ENCODE data around the gene ASB13. TPM values are rescaled to one million over a fixed set of nuclear protein-coding genes. Genes with fewer than 3 reads are reported as not detected.

Gene ASB13
- total and polyA plus RNA-seq, 2 experiments from 2014 or later: 11.6 to 20.2 TPM

DNA sequence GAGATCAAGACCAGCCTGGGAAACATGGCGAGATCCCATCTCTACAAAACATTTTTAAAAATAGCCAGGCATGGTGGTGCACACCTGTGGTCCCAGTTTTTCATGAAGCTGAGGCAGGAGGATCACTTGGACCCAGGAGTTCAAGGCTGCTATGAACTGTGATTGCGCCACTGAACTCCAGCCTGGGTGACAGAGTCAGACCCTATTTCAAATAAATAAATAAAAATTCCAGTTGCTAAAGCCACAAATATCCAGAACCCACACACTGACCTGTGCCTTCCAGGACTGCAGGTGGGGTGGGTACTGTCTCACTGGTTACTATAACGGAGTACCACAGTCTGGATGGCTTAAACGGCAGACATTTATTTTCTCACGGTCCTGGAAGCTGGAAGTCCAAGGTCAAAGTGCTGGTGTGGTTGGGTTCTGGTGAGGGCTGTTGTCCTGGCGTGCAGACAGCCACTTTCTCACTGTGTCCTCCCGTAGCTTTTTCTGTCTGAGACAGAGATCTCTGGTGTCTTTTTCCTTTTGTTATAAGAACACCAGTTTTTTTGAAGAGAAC is 38.8 kb downstream of the ASB13 start (continued):
- TF ChIP-seq ZNF114 (CRISPR knock-in tag; IDR thresholded peaks at IDR 0.05) (no peak), REST (IDR thresholded peaks at IDR 0.05; ENCODE audit: unreplicated experiment) (no peak)
- TF ChIP-seq, protein P1, sequence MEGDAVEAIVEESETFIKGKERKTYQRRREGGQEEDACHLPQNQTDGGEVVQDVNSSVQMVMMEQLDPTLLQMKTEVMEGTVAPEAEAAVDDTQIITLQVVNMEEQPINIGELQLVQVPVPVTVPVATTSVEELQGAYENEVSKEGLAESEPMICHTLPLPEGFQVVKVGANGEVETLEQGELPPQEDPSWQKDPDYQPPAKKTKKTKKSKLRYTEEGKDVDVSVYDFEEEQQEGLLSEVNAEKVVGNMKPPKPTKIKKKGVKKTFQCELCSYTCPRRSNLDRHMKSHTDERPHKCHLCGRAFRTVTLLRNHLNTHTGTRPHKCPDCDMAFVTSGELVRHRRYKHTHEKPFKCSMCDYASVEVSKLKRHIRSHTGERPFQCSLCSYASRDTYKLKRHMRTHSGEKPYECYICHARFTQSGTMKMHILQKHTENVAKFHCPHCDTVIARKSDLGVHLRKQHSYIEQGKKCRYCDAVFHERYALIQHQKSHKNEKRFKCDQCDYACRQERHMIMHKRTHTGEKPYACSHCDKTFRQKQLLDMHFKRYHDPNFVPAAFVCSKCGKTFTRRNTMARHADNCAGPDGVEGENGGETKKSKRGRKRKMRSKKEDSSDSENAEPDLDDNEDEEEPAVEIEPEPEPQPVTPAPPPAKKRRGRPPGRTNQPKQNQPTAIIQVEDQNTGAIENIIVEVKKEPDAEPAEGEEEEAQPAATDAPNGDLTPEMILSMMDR (conservative IDR thresholded peaks at IDR 0.05; ENCODE audit: low read depth in 2 of 2): no peak

DNA sequence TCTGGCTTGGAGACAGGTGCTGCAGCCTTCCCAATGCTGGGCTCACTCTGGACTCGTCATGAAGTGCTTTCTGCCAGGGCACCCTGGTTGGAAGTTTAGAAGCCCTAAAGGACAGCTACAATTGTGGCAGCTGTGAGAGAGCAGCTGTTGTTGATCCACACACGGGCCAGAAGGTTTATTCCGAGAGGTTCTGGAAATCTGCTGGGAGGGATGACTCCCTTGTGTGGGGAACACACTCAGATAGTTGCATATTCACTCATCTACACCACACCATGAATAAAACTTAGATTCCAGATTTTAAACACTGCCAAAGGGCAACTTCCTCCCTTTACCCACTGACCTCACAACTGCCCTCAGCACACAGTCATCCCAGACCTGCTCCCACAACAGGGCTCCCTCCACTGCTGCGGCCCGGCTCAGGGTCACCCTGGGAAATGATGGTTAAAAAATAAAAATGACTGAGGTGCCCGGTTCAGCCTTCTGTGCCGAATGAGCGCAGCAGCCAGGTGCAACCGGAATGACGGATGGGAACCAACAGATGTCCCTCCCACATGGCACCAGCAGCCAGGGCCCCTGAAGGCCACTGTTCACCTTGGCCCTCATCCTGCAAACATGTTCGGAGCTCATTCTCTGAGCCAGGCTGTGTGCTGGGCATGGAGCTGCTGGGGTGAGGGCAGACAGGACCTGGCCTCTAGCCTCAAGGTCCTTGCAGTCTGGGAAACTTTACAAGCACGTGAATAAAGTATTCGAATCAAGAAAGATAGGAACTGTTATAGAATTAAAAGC is 40.2 kb downstream of the ASB13 start:
- H3F3A ChIP-seq (replicated peaks; ENCODE audit: low read depth): 0 out of 2 replicates have a peak, but pooled peaks cover 8% of the 10 kb centered on the region
- no peaks in the 10 kb centered on the region for H3K9me3 Mint-ChIP-seq
- no peak overlapping the region for H2AFZ ChIP-seq
- H3K4me2 ChIP-seq: no peak overlapping the region
- ATAC-seq: no peak
- peaks cover 5% of the 10 kb centered on the region for H3K27me3 Mint-ChIP-seq (ENCODE audit: insufficient read depth, low read depth, poor library complexity)
- DNase-seq (ENCODE audit: low spot score): no peak
- H3K27ac ChIP-seq (ENCODE audit: low read depth): no peak overlapping the region
- H3K4me1 ChIP-seq (ENCODE audit: insufficient read depth): peaks cover 5% of the 10 kb centered on the region; the same call in 1 of the 2 replicates
- no peak overlapping the region for H3K4me3 ChIP-seq
- H3K36me3 ChIP-seq (ENCODE audit: insufficient read depth): no peaks in the 10 kb centered on the region
- no peaks in the 10 kb centered on the region for H3K36me3 Mint-ChIP-seq (ENCODE audit: low read depth)
- H3K9me2 ChIP-seq (ENCODE audit: insufficient read depth): no peaks in the 10 kb centered on the region
- no peak overlapping the region for H3K27ac Mint-ChIP-seq
- peaks cover 4% of the 10 kb centered on the region for H3K4me1 Mint-ChIP-seq
- no peaks in the 10 kb centered on the region for H4K20me1 ChIP-seq (replicated peaks; ENCODE audit: insufficient read depth)
- no peaks in the 10 kb centered on the region for H3K27me3 ChIP-seq (ENCODE audit: insufficient read depth)
- H3K79me2 ChIP-seq (replicated peaks; ENCODE audit: insufficient read depth): no peaks in the 10 kb centered on the region
- H3K4me3 Mint-ChIP-seq: no peak overlapping the region
- no peak for TF ChIP-seq ETS1 (IDR thresholded peaks at IDR 0.05)
- no peak for TF ChIP-seq POLR2AphosphoS5 (IDR thresholded peaks at IDR 0.05; ENCODE audit: low read depth)
- TF ChIP-seq, protein P2, sequence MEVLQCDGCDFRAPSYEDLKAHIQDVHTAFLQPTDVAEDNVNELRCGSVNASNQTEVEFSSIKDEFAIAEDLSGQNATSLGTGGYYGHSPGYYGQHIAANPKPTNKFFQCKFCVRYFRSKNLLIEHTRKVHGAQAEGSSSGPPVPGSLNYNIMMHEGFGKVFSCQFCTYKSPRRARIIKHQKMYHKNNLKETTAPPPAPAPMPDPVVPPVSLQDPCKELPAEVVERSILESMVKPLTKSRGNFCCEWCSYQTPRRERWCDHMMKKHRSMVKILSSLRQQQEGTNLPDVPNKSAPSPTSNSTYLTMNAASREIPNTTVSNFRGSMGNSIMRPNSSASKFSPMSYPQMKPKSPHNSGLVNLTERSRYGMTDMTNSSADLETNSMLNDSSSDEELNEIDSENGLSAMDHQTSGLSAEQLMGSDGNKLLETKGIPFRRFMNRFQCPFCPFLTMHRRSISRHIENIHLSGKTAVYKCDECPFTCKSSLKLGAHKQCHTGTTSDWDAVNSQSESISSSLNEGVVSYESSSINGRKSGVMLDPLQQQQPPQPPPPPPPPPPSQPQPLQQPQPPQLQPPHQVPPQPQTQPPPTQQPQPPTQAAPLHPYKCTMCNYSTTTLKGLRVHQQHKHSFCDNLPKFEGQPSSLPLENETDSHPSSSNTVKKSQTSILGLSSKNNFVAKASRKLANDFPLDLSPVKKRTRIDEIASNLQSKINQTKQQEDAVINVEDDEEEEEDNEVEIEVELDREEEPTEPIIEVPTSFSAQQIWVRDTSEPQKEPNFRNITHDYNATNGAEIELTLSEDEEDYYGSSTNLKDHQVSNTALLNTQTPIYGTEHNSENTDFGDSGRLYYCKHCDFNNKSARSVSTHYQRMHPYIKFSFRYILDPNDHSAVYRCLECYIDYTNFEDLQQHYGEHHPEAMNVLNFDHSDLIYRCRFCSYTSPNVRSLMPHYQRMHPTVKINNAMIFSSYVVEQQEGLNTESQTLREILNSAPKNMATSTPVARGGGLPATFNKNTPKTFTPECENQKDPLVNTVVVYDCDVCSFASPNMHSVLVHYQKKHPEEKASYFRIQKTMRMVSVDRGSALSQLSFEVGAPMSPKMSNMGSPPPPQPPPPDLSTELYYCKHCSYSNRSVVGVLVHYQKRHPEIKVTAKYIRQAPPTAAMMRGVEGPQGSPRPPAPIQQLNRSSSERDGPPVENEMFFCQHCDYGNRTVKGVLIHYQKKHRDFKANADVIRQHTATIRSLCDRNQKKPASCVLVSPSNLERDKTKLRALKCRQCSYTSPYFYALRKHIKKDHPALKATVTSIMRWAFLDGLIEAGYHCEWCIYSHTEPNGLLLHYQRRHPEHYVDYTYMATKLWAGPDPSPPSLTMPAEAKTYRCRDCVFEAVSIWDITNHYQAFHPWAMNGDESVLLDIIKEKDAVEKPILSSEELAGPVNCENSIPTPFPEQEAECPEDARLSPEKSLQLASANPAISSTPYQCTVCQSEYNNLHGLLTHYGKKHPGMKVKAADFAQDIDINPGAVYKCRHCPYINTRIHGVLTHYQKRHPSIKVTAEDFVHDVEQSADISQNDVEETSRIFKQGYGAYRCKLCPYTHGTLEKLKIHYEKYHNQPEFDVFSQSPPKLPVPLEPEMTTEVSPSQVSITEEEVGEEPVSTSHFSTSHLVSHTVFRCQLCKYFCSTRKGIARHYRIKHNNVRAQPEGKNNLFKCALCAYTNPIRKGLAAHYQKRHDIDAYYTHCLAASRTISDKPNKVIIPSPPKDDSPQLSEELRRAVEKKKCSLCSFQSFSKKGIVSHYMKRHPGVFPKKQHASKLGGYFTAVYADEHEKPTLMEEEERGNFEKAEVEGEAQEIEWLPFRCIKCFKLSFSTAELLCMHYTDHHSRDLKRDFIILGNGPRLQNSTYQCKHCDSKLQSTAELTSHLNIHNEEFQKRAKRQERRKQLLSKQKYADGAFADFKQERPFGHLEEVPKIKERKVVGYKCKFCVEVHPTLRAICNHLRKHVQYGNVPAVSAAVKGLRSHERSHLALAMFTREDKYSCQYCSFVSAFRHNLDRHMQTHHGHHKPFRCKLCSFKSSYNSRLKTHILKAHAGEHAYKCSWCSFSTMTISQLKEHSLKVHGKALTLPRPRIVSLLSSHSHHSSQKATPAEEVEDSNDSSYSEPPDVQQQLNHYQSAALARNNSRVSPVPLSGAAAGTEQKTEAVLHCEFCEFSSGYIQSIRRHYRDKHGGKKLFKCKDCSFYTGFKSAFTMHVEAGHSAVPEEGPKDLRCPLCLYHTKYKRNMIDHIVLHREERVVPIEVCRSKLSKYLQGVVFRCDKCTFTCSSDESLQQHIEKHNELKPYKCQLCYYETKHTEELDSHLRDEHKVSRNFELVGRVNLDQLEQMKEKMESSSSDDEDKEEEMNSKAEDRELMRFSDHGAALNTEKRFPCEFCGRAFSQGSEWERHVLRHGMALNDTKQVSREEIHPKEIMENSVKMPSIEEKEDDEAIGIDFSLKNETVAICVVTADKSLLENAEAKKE (CRISPR knock-in tag; IDR thresholded peaks at IDR 0.05): no peak
- no peak for TF ChIP-seq CREB1 (CRISPR knock-in tag; IDR thresholded peaks at IDR 0.05; ENCODE audit: low read depth)
- no peak for TF ChIP-seq NANOG (IDR thresholded peaks at IDR 0.05; ENCODE audit: borderline replicate concordance)
- TF ChIP-seq EZH2phosphoT487 (IDR thresholded peaks at IDR 0.05; ENCODE audit: unreplicated experiment): no peak
- TF ChIP-seq JUNB (IDR thresholded peaks at IDR 0.05; ENCODE audit: unreplicated experiment): no peak

Measured in GM23338 (cell line).